Hematopoietic multipotent progenitor cell (in vitro differentiated cells): ENCODE data around the gene HRCT1. TPM values are rescaled to one million over a fixed set of nuclear protein-coding genes. Genes with fewer than 3 reads are reported as not detected.
"Not testable (repeated sequence)": the region's sequence is repeated elsewhere in the genome, so short reads cannot be mapped to it uniquely, and the experiment has no call there.

Experiments
- DNase-seq, 3 donors: peaks; one replicate each; pipeline ENCODE4 v3.0.0-alpha.2; 2011 to 2015; ENCODE audit warnings: low read depth in 2 of 3, low spot score in 2 of 3
- total RNA-seq: library from RNA; depleted of rRNA; stranded (reverse); fragments of >200 nt; gene quantifications from one replicate; pipeline ENCODE4 v1.2.3, GENCODE V29; 2012

Gene HRCT1
- not detected for total RNA-seq

- no peak for DNase-seq
Observed at GRCh38 chr9:35905912-35906679, at the start of gene HRCT1. TSS of gene HRCT1 (plus strand) at chr9:35906202. CDS start at chr9:35906288, 86 bp downstream.

- no peak for DNase-seq
Observed at GRCh38 chr9:35856206-35856605, 49.8 kb upstream of the HRCT1 start.

DNA sequence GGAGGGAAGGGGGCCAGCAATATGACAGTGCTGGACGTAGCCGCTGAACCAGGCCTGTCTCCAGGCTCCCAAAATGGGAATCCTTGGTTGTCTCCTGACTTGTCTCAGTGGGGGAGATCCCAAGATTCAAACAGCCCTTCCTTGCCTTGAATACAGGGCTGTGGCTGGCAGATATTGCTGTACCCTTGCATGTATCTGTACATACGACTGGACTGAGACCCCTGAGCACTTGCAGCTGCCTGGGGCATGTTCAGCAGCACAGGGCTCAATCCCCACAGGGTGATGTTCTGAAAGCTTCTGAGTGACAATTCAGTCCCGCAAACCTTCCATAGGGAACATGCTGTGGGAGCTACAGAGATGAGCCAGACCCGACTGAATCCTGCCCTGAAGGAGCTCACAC is 49.1 kb upstream of the HRCT1 start:
- no peak for DNase-seq

- DNase-seq, result no peak
Observed at GRCh38 chr9:35858458-35858857, 47.5 kb upstream of the HRCT1 start.

GRCh38 chr9:35859310-35859989 is 46.6 kb upstream of the HRCT1 start:
- peak in 2 of 3 donors; percentile 76 to 81 for DNase-seq

GRCh38 chr9:35859990-35860339 is 46.0 kb upstream of the HRCT1 start:
- no peak for DNase-seq

- no peak for DNase-seq
Observed at GRCh38 chr9:35861161-35861897, 44.7 kb upstream of the HRCT1 start.

- DNase-seq, result no peak
Observed at GRCh38 chr9:35862328-35862727, 43.7 kb upstream of the HRCT1 start.

GRCh38 chr9:35863583-35863982 is 42.4 kb upstream of the HRCT1 start:
- DNase-seq, result no peak

DNA sequence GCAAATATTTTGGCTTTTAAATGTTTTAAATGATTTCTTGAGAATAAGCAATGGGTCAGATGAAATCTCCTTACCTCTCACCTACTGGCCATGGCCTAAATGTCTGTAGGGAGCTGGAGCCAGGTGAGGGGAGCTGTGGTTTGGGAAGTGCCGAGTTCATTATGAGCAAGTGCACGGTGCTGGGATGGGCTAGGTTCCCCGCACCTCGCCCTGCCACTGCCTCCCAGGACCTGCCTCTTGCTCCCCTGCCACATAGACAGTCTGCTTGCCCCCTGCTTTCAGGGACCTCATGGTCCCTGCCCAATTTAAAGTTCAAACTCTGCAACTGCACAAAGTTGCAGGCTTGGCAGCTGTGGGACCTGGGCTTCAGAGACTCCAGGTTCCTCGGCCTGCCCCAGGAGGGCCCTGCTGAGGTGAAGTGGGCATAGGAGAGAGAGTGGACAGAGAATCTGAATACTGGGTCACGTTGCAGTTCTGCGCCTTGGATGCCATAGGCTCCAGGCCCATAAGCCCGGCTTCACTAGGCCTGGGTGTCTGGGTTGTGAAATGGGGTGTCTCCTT is 41.2 kb upstream of the HRCT1 start:
- DNase-seq, result no peak

- no peak for DNase-seq
Observed at GRCh38 chr9:35867538-35867937, 38.5 kb upstream of the HRCT1 start.

GRCh38 chr9:35868933-35869332 is 37.1 kb upstream of the HRCT1 start:
- no peak for DNase-seq

DNA sequence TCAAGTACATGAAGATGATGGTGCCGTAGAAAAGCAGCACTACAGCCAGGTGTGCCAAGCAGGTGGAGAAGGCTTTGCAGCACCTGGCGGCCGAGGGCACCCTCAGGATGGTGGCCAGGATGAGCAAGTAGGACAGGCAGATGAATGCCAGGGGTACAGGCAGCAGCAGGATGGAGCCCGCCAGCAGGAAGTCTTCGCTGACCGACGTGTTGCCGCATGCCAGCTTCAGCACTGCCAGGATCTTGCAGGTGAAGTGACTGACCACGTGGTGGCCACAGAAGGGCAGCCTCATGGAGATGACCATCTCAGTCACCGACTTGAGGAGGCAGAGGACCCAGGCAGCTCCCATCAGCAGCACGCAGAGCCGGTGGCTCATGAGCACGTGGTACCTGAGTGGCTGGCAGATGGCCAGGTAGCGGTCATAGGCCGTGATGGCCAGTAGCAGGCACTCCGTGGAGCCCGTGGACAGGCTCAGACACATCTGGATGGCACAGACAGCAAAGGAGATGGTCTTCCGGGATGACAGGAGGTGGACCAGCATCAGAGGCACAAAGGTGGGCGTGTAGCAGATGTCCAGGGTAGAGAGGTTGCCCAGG is 36.3 kb upstream of the HRCT1 start:
- DNase-seq, result no peak

GRCh38 chr9:35870351-35870923 is 35.6 kb upstream of the HRCT1 start, which contains the start of gene OR13J1:
TSS of gene OR13J1 (minus strand) at chr9:35870401. CDS start at chr9:35870401, 0 bp downstream.
- no peak for DNase-seq

DNA sequence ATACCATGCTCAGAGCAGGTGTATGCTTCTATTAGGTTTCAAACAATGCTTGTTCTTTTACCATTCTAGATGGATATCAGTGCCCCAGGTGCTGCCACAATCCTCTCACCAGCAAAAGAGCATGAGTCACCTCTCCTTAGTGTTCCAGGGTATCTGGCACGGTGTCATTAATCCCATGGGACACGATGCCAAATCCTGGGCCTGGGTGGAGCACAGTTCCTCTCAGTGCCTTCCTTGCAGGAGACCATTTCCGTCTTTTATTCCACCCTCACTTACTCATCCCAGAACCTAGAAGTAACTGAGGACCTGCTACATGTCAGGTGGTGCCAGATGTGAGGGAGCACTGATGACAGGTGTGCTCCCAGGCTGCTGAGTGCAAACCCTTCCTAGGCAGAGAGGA is 34.5 kb upstream of the HRCT1 start:
- no peak for DNase-seq

DNA sequence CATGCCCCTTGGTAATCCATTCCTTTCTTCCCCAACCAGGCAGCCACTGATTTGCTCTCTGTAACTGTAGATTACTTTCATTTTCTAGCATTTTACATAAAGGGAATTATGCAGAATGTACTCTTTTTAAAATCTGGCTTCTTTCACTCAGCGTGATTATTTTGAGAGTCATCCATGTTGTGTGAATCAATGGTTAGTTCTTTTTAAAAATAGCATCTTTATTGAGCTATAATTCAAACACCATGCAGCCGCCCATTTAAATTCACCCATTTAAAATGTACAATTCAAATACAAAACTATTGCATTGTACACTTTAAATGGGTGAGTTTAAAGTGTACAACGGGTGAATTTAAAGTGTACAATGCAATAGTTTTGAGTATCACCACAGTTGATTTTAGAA is 33.5 kb upstream of the HRCT1 start:
- DNase-seq, result no peak

- DNase-seq, result peak; percentile 61 to 63 (median 62)
Observed at GRCh38 chr9:35882263-35882848, 23.6 kb upstream of the HRCT1 start.

- no peak for DNase-seq
Observed at GRCh38 chr9:35882996-35883395, 23.0 kb upstream of the HRCT1 start.

DNA sequence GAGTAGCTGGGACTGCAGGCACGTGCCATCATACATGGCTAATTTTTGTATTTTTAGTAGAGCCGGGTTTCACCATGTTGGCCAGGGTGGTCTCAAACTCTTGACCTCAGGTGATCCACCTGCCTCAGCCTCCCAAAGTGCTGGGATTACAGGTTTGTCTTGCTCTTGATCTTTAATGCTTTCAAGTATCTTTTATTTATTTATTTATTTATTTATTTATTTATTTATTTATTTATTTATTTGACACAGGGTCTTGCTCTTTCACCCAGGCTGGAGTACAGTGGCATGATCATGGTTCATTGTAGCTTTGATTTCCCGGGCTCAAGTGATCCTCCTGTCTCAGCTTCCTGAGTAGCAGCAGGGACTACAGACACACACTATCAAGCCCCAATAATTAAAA is 21.1 kb upstream of the HRCT1 start:
- not testable (repeated sequence) for DNase-seq

DNA sequence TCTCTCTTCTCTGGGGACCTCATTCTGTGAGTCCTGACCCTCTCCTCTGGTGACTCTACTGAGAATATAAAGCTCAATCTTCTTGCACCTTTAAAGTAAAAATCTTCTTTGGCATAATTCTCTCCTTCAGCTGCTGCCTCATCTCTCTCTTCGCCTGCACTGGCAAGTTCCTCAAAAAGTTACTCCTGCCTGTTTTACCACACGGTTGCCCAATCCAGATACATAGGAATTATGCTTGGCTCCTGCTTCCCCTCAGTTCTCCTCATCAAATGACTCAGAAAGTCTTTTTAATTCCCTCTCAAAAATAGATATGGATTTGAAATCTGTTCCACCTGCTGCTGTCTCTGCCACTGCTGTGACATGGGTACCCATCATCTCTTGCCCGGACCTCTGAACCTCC is 14.4 kb upstream of the HRCT1 start:
- no peak for DNase-seq
